Endothelial cell of umbilical vein (primary cell): ENCODE measurements around the gene ATP5MG. TPM values are rescaled to one million over a fixed set of nuclear protein-coding genes. Genes with fewer than 3 reads are reported as not detected.

Experiments used
- BruUV-seq: library from RNA; stranded (reverse); fragments of 400-500 nt; replicated peaks from 2 replicates; lab custom pipeline; 2021; lab: Mats Ljungman, UMichigan
- CTCF ChIA-PET: fragments of 300-600, 350-600 bp; sonication (Branson Sonifier 250); formaldehyde crosslinking; loops from one replicate; lab custom pipeline; 2021; ENCODE audit warnings: antibody characterized with exemption, inconsistent platforms; lab: Charles Lee
- POLR2A ChIA-PET: fragments of 300-600, 350-600 bp; sonication (Branson Sonifier 250); formaldehyde crosslinking; loops from one replicate; lab custom pipeline; 2021; ENCODE audit warnings: antibody characterized with exemption, inconsistent platforms; lab: Charles Lee
- DNase-seq: peaks from one replicate; pipeline ENCODE4 v3.0.0-alpha.2; 2011; ENCODE audit warnings: low read depth, low spot score
- FAIRE-seq: peaks from 2 replicates; lab custom pipeline; 2011; peaks lifted over from hg19 to GRCh38; lab: Jason Lieb, UNC
- H2AFZ ChIP-seq: 2 replicates; pipeline ENCODE4 v1.6.0; 2012; ENCODE audit warnings: low read depth, low read length, control low read depth, inconsistent platforms
- H3K27ac ChIP-seq: 2 replicates; pipeline ENCODE4 v1.5.1; 2011; ENCODE audit warnings: low read depth, mild to moderate bottlenecking, control low read depth, low read length, moderate library complexity; ENCODE audit not compliant: insufficient read depth
- H3K27me3 ChIP-seq, 2 experiments: 2 replicates each; pipeline versions ENCODE4 v1.6.0 to v1.6.1; 2011; ENCODE audit warnings: low read length in 2 of 2, mixed read lengths in 1 of 2; ENCODE audit not compliant: control insufficient read depth in 2 of 2, insufficient read depth in 2 of 2
- H3K36me3 ChIP-seq, 2 experiments: 2 replicates in 1 of 2; 3 replicates in 1 of 2; pipeline ENCODE4 v1.5.1; 2011; ENCODE audit warnings: low read length in 2 of 2, mild to moderate bottlenecking in 1 of 2, moderate library complexity in 1 of 2; ENCODE audit not compliant: control insufficient read depth in 2 of 2, insufficient read depth in 2 of 2; ENCODE audit errors: extremely low read depth in 1 of 2
- H3K4me1 ChIP-seq: 3 replicates; pipeline ENCODE4 v1.5.1; 2011; ENCODE audit warnings: mild to moderate bottlenecking, low read length; ENCODE audit not compliant: control insufficient read depth, insufficient read depth; ENCODE audit errors: extremely low read depth
- H3K4me2 ChIP-seq: 2 replicates; pipeline ENCODE4 v1.6.1; 2011; ENCODE audit warnings: low read length, control low read depth, mixed read lengths; ENCODE audit not compliant: insufficient read depth
- H3K4me3 ChIP-seq, 3 experiments: fragments of 200-600 bp in 1 of 3; sonication (generic), shearing (Covaris generic) in 1 of 3; replicated peaks in 1 of 3; 2 replicates each; pipeline ENCODE4 v1.5.1; 2011 to 2016; ENCODE audit warnings: control low read depth in 3 of 3, low read length in 3 of 3, mild to moderate bottlenecking in 2 of 3, inconsistent platforms in 1 of 3, low read depth in 1 of 3, moderate library complexity in 1 of 3; ENCODE audit not compliant: insufficient read depth in 1 of 3
- H3K79me2 ChIP-seq: 2 replicates; pipeline ENCODE4 v1.6.0; 2012; ENCODE audit warnings: low read length, inconsistent platforms; ENCODE audit not compliant: control insufficient read depth, insufficient read depth
- H3K9ac ChIP-seq: replicated peaks from 2 replicates; pipeline ENCODE3; 2011; ENCODE audit warnings: low read length, control low read depth; ENCODE audit not compliant: insufficient read depth; ENCODE audit errors: extremely low read depth
- H3K9me1 ChIP-seq: replicated peaks from 3 replicates; pipeline ENCODE4 v1.6.0; 2011; ENCODE audit warnings: mild to moderate bottlenecking, low read length; ENCODE audit not compliant: control insufficient read depth, insufficient read depth; ENCODE audit errors: extremely low read depth
- H3K9me3 ChIP-seq: replicated peaks from 2 replicates; pipeline ENCODE4 v1.5.1; 2012; ENCODE audit warnings: low read length, inconsistent platforms; ENCODE audit not compliant: control insufficient read depth, insufficient read depth
- H4K20me1 ChIP-seq: replicated peaks from 2 replicates; pipeline ENCODE3; 2011; ENCODE audit warnings: mild to moderate bottlenecking, low read length; ENCODE audit not compliant: control insufficient read depth, insufficient read depth; ENCODE audit errors: extremely low read depth
- EZH2 ChIP-seq: IDR thresholded peaks from 2 replicates; pipeline ENCODE4 v1.6.1; 2012; ENCODE audit warnings: borderline replicate concordance, low read depth, mild to moderate bottlenecking, moderate library complexity, low read length, inconsistent platforms; ENCODE audit not compliant: severe bottlenecking
- FOS ChIP-seq: IDR thresholded peaks from 2 replicates; pipeline ENCODE4 v1.6.1; 2011; ENCODE audit warnings: mild to moderate bottlenecking, low read length, moderate library complexity, borderline replicate concordance; ENCODE audit not compliant: insufficient read depth
- GATA2 ChIP-seq: IDR thresholded peaks from 2 replicates; pipeline ENCODE4 v1.7.0; 2011; ENCODE audit warnings: low read depth, mild to moderate bottlenecking, moderate library complexity, mixed read lengths, low read length; ENCODE audit not compliant: insufficient read length, insufficient read depth
- JUN ChIP-seq: IDR thresholded peaks from 2 replicates; pipeline ENCODE4 v1.6.1; 2011; ENCODE audit warnings: borderline replicate concordance, low read depth; ENCODE audit not compliant: insufficient read length, insufficient read depth
- MYC ChIP-seq: IDR thresholded peaks from one replicate; pipeline ENCODE4 v1.6.1; 2011; ENCODE audit warnings: mild to moderate bottlenecking, low read depth, low read length
- POLR2A ChIP-seq: IDR thresholded peaks from 2 replicates; pipeline ENCODE4 v1.6.1; 2012; ENCODE audit warnings: low read depth, mild to moderate bottlenecking, control low read depth, low read length
- POLR2AphosphoS5 ChIP-seq: IDR thresholded peaks from 2 replicates; pipeline ENCODE4 v1.6.1; 2012; ENCODE audit warnings: low read depth, mild to moderate bottlenecking, control low read depth, low read length, moderate library complexity; ENCODE audit not compliant: insufficient read depth
- dilution Hi-C: fragments of 300-500 bp; cut with MboI; formaldehyde crosslinking; loops from one replicate; pipeline ENCODE4 v1.15.0; 2019; ENCODE audit warnings: low sequenced_read_pairs; ENCODE audit not compliant: extremely low pct_ligation_motif_present
- intact Hi-C: fragments of 100-400 bp; cut with micrococcal nuclease; formaldehyde crosslinking; loops from one replicate; pipeline ENCODE4 v1.10.0; 2022
- polyA plus RNA-seq, 4 experiments: library from polyadenylated mRNA; depleted of rRNA in 3 of 4; stranded (reverse) in 3 of 4; unstranded in 1 of 4; fragments of >200 nt; gene quantifications; 2 replicates each; pipeline versions ENCODE4 v1.2.1 to v1.2.3, GENCODE V29; 2011 to 2012; ENCODE audit warnings: missing spikeins in 1 of 4
- total RNA-seq: library from RNA; stranded (reverse); gene quantifications from 2 replicates; pipeline ENCODE4 v1.2.3, GENCODE V29; 2021
- TF ChIP-seq, protein P1 (sequence below): IDR thresholded peaks from 2 replicates; pipeline ENCODE4 v1.6.1; 2011; ENCODE audit not compliant: insufficient read depth, insufficient read length
- TF ChIP-seq, protein P2 (sequence below), 2 donors: IDR thresholded peaks; 1 replicate in 1 of 2; 2 replicates in 1 of 2; pipeline ENCODE4 v1.5.1; 2011; ENCODE audit warnings: low read length in 2 of 2, mild to moderate bottlenecking in 2 of 2, moderate library complexity in 2 of 2, control low read depth in 1 of 2, inconsistent platforms in 1 of 2, low read depth in 1 of 2; ENCODE audit not compliant: insufficient read depth in 1 of 2; ENCODE audit errors: extremely low read depth in 1 of 2

Gene ATP5MG
- total and polyA plus RNA-seq, 2 donors (not counting 3 experiments of a cell fraction or from before 2014, with no cell fraction given): 211 to 439 TPM

DNA sequence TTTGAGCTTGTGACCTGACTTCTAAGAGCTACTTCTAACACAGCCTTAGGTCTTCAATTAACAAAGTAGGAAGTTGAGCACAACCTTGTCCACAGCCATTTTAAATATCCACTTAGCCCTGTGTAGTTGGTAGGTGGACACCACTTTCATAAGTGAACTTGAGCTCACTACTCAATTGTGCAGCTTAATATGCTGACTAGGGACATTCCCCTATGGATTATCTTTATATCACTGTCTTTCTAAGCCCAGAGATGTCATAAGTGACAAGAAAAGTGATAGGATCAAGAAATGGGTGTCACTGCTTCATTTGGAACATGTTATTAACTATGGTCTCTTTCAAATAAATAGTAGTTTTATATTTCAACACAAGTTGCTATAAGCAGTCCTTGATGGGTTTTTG, 4.0 kb upstream of the ATP5MG start:
- FAIRE-seq: no peak
- H3K9ac ChIP-seq: no peak overlapping the region

More for the DNA sequence above, 4.0 kb upstream of the ATP5MG start:
- BruUV-seq: no TSS peak
- no peaks in the 10 kb centered on the region for H3K9me3 ChIP-seq
- DNase-seq: no peak
- dilution Hi-C loops (loop anchor here (25.0 kb wide), 1 partner anchor 90 kb away; no protein-coding TSS in a partner anchor), intact Hi-C loops (no loop called here)
- H3K79me2 ChIP-seq: peaks cover 10% of the 10 kb centered on the region
- H4K20me1 ChIP-seq: no peaks in the 10 kb centered on the region
- no peak overlapping the region for H3K27ac ChIP-seq
- H3K4me3 ChIP-seq: no peak overlapping the region
- peaks cover 4% of the 10 kb centered on the region for H3K4me1 ChIP-seq
- CTCF ChIA-PET: interaction anchor here (0.8 to 1.3 kb wide), 5 partner anchors 9 to 112 kb away, joined by 3 to 4 read pairs (median 3); no protein-coding TSS in a partner anchor
- H3K36me3 ChIP-seq: peaks cover 3 to 6% of the 10 kb centered on the region in 2 experiments
- TF ChIP-seq JUN (no peak), GATA2 (no peak), FOS (no peak), MYC (no peak), POLR2AphosphoS5 (no peak), POLR2A (no peak), EZH2 (no peak)
- TF ChIP-seq, protein P1, sequence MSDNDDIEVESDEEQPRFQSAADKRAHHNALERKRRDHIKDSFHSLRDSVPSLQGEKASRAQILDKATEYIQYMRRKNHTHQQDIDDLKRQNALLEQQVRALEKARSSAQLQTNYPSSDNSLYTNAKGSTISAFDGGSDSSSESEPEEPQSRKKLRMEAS: no peak
- TF ChIP-seq, protein P2, sequence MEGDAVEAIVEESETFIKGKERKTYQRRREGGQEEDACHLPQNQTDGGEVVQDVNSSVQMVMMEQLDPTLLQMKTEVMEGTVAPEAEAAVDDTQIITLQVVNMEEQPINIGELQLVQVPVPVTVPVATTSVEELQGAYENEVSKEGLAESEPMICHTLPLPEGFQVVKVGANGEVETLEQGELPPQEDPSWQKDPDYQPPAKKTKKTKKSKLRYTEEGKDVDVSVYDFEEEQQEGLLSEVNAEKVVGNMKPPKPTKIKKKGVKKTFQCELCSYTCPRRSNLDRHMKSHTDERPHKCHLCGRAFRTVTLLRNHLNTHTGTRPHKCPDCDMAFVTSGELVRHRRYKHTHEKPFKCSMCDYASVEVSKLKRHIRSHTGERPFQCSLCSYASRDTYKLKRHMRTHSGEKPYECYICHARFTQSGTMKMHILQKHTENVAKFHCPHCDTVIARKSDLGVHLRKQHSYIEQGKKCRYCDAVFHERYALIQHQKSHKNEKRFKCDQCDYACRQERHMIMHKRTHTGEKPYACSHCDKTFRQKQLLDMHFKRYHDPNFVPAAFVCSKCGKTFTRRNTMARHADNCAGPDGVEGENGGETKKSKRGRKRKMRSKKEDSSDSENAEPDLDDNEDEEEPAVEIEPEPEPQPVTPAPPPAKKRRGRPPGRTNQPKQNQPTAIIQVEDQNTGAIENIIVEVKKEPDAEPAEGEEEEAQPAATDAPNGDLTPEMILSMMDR (IDR thresholded peaks at IDR 0.05; ENCODE audit: extremely low read depth in 1 of 2, insufficient read depth in 1 of 2, low read depth in 1 of 2, low read length in 2 of 2): no peak
- no peak overlapping the region for H3K4me2 ChIP-seq
- no peaks in the 10 kb centered on the region for H3K9me1 ChIP-seq
- POLR2A ChIA-PET: no interaction called here
- no peaks in the 10 kb centered on the region for H3K27me3 ChIP-seq
- no peak overlapping the region for H2AFZ ChIP-seq
